H1 (cell line): Measurements from ENCODE around the gene DGUOK. TPM values are rescaled to one million over a fixed set of nuclear protein-coding genes. Genes with fewer than 3 reads are reported as not detected.

Source experiments
- CHD7 ChIP-seq: fragments of 300-600 bp; sonication (generic); IDR thresholded peaks from 2 replicates; pipeline ENCODE4 v1.7.1; 2012; ENCODE audit warnings: low read length, moderate library complexity, mild to moderate bottlenecking, inconsistent platforms; ENCODE audit not compliant: insufficient replicate concordance
- CREB1 ChIP-seq: IDR thresholded peaks from 2 replicates; pipeline ENCODE4 v1.6.1; 2012; ENCODE audit warnings: inconsistent platforms
- CTBP2 ChIP-seq: IDR thresholded peaks from 2 replicates; pipeline ENCODE4 v1.7.0; 2011; ENCODE audit warnings: borderline replicate concordance, mild to moderate bottlenecking, moderate library complexity, mixed read lengths, low read length; ENCODE audit not compliant: insufficient read depth, insufficient read length
- KDM4A ChIP-seq: IDR thresholded peaks from one replicate; pipeline ENCODE4 v1.7.1; 2012; ENCODE audit warnings: low read depth, mild to moderate bottlenecking, moderate library complexity, low read length, inconsistent platforms; ENCODE audit not compliant: severe bottlenecking
- SIRT6 ChIP-seq: IDR thresholded peaks from one replicate; pipeline ENCODE4 v1.7.1; 2012; ENCODE audit warnings: low read length, inconsistent platforms
- SP4 ChIP-seq: IDR thresholded peaks from 2 replicates; pipeline ENCODE4 v1.6.1; 2012; ENCODE audit warnings: low read length, inconsistent platforms
- ZNF274 ChIP-seq: IDR thresholded peaks from 2 replicates; pipeline ENCODE4 v1.7.0; 2012; ENCODE audit warnings: low read length, borderline replicate concordance; ENCODE audit errors: extremely low read depth
- polyA plus RNA-seq, 7 experiments: library from polyadenylated mRNA; depleted of rRNA in 3 of 7; stranded (reverse) in 5 of 7; unstranded in 2 of 7; fragments of >200 nt in 5 of 7; fragments of 200-250 nt in 2 of 7; gene quantifications; 1 replicate in 5 of 7; 2 replicates in 1 of 7; 4 replicates in 1 of 7; pipeline versions ENCODE4 v1.2.1 to v1.2.3, GENCODE V29; 2011 to 2013; ENCODE audit warnings: missing spikeins in 2 of 7, mixed read lengths in 2 of 7
- total RNA-seq: library from RNA; stranded (reverse); fragmentation: NEBNext Ultra II Directional; extraction: Animal tissue kit (Norgen Biotek cat#: 25700); gene quantifications from 2 replicates; pipeline ENCODE4 v1.2.1, GENCODE V29; 2021

DGUOK gene
- total and polyA plus RNA-seq, 2 of the 8 experiments (the other 6 are each of a cell fraction or from before 2014, with no cell fraction given), result 110 to 168 TPM

- TF ChIP-seq CTBP2 (no peak), CREB1 (no peak), KDM4A (no peak), ZNF274 (no peak), SP4 (no peak), SIRT6 (no peak), CHD7 (no peak)
Observed at GRCh38 chr2:73987109-73987947, 60.6 kb downstream of the DGUOK start (continued).
